IPS-NIHi7 (cell line): ENCODE results near the gene XYLT1.
"Not testable (repeated sequence)": the region's sequence is repeated elsewhere in the genome, so short reads cannot be mapped to it uniquely, and the experiment has no call there.

Experiments
- DNase-seq: peaks from one replicate; pipeline ENCODE4 v3.0.0; 2012; ENCODE audit warnings: mixed read lengths; ENCODE audit errors: extremely low spot score

Gene XYLT1

GRCh38 chr16:17491140-17491662 lies 20.4 kb upstream of the XYLT1 start:
- no peak for DNase-seq

- DNase-seq = no peak
Observed at GRCh38 chr16:17488506-17488905, 17.7 kb upstream of the XYLT1 start.

GRCh38 chr16:17483351-17483750 lies 12.6 kb upstream of the XYLT1 start:
- DNase-seq = no peak

- DNase-seq = not testable (repeated sequence)
Observed at GRCh38 chr16:17482341-17482740, 11.6 kb upstream of the XYLT1 start.

- DNase-seq = no peak
Observed at GRCh38 chr16:17481736-17482135, 11.0 kb upstream of the XYLT1 start.

GRCh38 chr16:17477260-17477545 lies 6.4 kb upstream of the XYLT1 start:
- not testable (repeated sequence) for DNase-seq

- DNase-seq = peak; percentile 88
Observed at GRCh38 chr16:17476414-17477259, 5.9 kb upstream of the XYLT1 start.

GRCh38 chr16:17475104-17475503 lies 4.3 kb upstream of the XYLT1 start:
- no peak for DNase-seq

- no peak for DNase-seq
Observed at GRCh38 chr16:17474572-17474971, 3.8 kb upstream of the XYLT1 start.

- DNase-seq = no peak
Observed at GRCh38 chr16:17474037-17474436, 3.3 kb upstream of the XYLT1 start.

- no peak for DNase-seq
Observed at GRCh38 chr16:17471719-17472461, 1.1 kb upstream of the XYLT1 start.

GRCh38 chr16:17470182-17470907 lies 415 bp downstream of the XYLT1 start:
- DNase-seq = no peak

- no peak for DNase-seq
Observed at GRCh38 chr16:17469741-17470181, 999 bp downstream of the XYLT1 start.

GRCh38 chr16:17469011-17469740 lies 1.6 kb downstream of the XYLT1 start:
- DNase-seq = no peak

- DNase-seq = no peak
Observed at GRCh38 chr16:17468611-17469010, 2.1 kb downstream of the XYLT1 start.

- DNase-seq = peak; percentile 80
Observed at GRCh38 chr16:17467923-17468540, 2.7 kb downstream of the XYLT1 start.

GRCh38 chr16:17466876-17467275 lies 3.9 kb downstream of the XYLT1 start:
- DNase-seq = no peak

- DNase-seq = no peak
Observed at GRCh38 chr16:17465460-17465859, 5.3 kb downstream of the XYLT1 start.

- DNase-seq = no peak
Observed at GRCh38 chr16:17463335-17463734, 7.4 kb downstream of the XYLT1 start.

- no peak for DNase-seq
Observed at GRCh38 chr16:17461951-17462729, 8.6 kb downstream of the XYLT1 start.
